GM23248 (cell line): ENCODE measurements around the gene NUDT14.

Experiments
- EZH2 ChIP-seq: fragments of 200-600 bp; sonication (generic); IDR thresholded peaks from 2 replicates; pipeline ENCODE4 v1.6.1; 2018; ENCODE audit warnings: antibody characterized with exemption, mild to moderate bottlenecking; ENCODE audit not compliant: insufficient read depth, poor library complexity, severe bottlenecking
- EZH2phosphoT487 ChIP-seq: fragments of 200-600 bp; sonication (generic); IDR thresholded peaks from 2 replicates; pipeline ENCODE4 v1.6.1; 2018; ENCODE audit warnings: antibody characterized with exemption, moderate library complexity, mild to moderate bottlenecking, low read depth; ENCODE audit not compliant: insufficient read depth

DNA sequence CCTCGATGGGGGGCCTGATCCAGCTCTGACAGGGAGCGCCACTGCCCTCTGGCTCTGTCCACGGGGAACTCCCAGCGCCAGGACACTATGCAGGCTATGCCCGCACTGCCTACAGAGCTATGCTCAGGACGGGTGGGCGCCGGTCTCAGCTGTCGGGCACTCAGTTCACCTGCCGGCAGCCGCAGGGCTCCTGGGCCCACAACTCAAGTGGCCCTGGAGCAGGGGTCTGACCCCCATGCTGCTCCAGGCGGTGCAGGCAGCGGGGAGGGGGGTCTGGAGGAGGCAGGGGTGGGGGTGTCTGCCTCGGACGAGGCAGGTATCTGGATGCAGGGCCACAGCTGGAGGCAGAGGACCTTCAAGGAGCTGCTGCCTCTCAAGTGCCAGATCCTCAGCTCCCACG is 28.5 kb upstream of the NUDT14 start:
- no peak for TF ChIP-seq EZH2
- no peak for TF ChIP-seq EZH2phosphoT487
